Measurements from ENCODE around the gene ANO3. TPM values are rescaled to one million over a fixed set of nuclear protein-coding genes. Genes with fewer than 3 reads are reported as not detected.

The ANO3 gene
- total RNA-seq, 1 experiment from 2014 or later: not detected

- no peak overlapping the region for H3K27ac ChIP-seq
- H3K4me2 ChIP-seq: no peak overlapping the region
- H4K20me1 ChIP-seq (ENCODE audit: insufficient read depth): no peaks in the 10 kb centered on the region
- ChIA-PET CTCF (no interaction called here), POLR2A (ENCODE audit: unreplicated experiment) (no interaction called here)
- peaks cover 7% of the 10 kb centered on the region; the same call in 1 of the 2 replicates for H3K4me1 ChIP-seq (replicated peaks; ENCODE audit: insufficient read depth)
- no TSS peak for BruUV-seq (replicated peaks)
- no peaks in the 10 kb centered on the region for H3K36me3 ChIP-seq (ENCODE audit: low read depth)
- no peaks in the 10 kb centered on the region for H3F3A ChIP-seq (ENCODE audit: insufficient read depth, low read depth)
- no peak overlapping the region for H2AFZ ChIP-seq
- H3K27me3 ChIP-seq (ENCODE audit: insufficient read depth, low read depth): no peaks in the 10 kb centered on the region
- H3K9me2 ChIP-seq (ENCODE audit: insufficient read depth): no peaks in the 10 kb centered on the region
- no peak for DNase-seq
- H3K79me2 ChIP-seq (ENCODE audit: low read depth): no peaks in the 10 kb centered on the region
- no peaks in the 10 kb centered on the region for H3K9me3 ChIP-seq (ENCODE audit: insufficient read depth, low read depth)
- TF ChIP-seq EZH2 (IDR thresholded peaks at IDR 0.05; ENCODE audit: low read depth): no peak
- TF ChIP-seq CTCF (conservative IDR thresholded peaks at IDR 0.05): no peak
- H3K4me3 ChIP-seq: no peak overlapping the region
- intact Hi-C loops (cut with micrococcal nuclease; ENCODE audit: unreplicated experiment): no loop called here
These were observed 1.7 kb upstream of the ANO3 start for GRCh38 chr11:26330262-26330661.

GRCh38 chr11:26332572-26332915 lies 614 bp downstream of the ANO3 start:
- Histone ChIP-seq H4K20me1 (ENCODE audit: insufficient read depth) (no peaks in the 10 kb centered on the region), H3K4me3 (no peak overlapping the region), H3F3A (ENCODE audit: insufficient read depth, low read depth) (no peaks in the 10 kb centered on the region), H3K27ac (no peak overlapping the region), H3K27me3 (ENCODE audit: insufficient read depth, low read depth) (no peaks in the 10 kb centered on the region), H3K4me1 (replicated peaks; ENCODE audit: insufficient read depth) (no peaks in the 10 kb centered on the region), H2AFZ (no peak overlapping the region), H3K9me2 (ENCODE audit: insufficient read depth) (no peaks in the 10 kb centered on the region), H3K4me2 (no peak overlapping the region), H3K36me3 (ENCODE audit: low read depth) (no peaks in the 10 kb centered on the region), H3K9me3 (ENCODE audit: insufficient read depth, low read depth) (no peaks in the 10 kb centered on the region), H3K79me2 (ENCODE audit: low read depth) (no peaks in the 10 kb centered on the region)
- TF ChIP-seq CTCF (conservative IDR thresholded peaks at IDR 0.05) (no peak), EZH2 (IDR thresholded peaks at IDR 0.05; ENCODE audit: low read depth) (no peak)
- no peak for DNase-seq
- intact Hi-C loops (cut with micrococcal nuclease; ENCODE audit: unreplicated experiment): no loop called here
- ChIA-PET POLR2A (ENCODE audit: unreplicated experiment) (no interaction called here), CTCF (interaction anchor here (0.6 kb wide), 1 partner anchor 1158 kb away, joined by 12 read pairs; no protein-coding TSS in a partner anchor)
- no TSS peak for BruUV-seq (replicated peaks)

- H3K9me2 ChIP-seq (ENCODE audit: insufficient read depth): no peaks in the 10 kb centered on the region
- H2AFZ ChIP-seq: no peak overlapping the region
- BruUV-seq (replicated peaks): no TSS peak
- no peaks in the 10 kb centered on the region for H3K4me1 ChIP-seq (replicated peaks; ENCODE audit: insufficient read depth)
- DNase-seq: no peak
- ChIA-PET POLR2A (ENCODE audit: unreplicated experiment) (no interaction called here), CTCF (no interaction called here)
- no peaks in the 10 kb centered on the region for H3K27me3 ChIP-seq (ENCODE audit: insufficient read depth, low read depth)
- TF ChIP-seq CTCF (conservative IDR thresholded peaks at IDR 0.05) (no peak), EZH2 (IDR thresholded peaks at IDR 0.05; ENCODE audit: low read depth) (no peak)
- H3K4me3 ChIP-seq: no peak overlapping the region
- H3K4me2 ChIP-seq: no peak overlapping the region
- H3K79me2 ChIP-seq (ENCODE audit: low read depth): no peaks in the 10 kb centered on the region
- H3K36me3 ChIP-seq (ENCODE audit: low read depth): no peaks in the 10 kb centered on the region
- no peaks in the 10 kb centered on the region for H4K20me1 ChIP-seq (ENCODE audit: insufficient read depth)
- H3F3A ChIP-seq (ENCODE audit: insufficient read depth, low read depth): no peaks in the 10 kb centered on the region
- intact Hi-C loops (cut with micrococcal nuclease; ENCODE audit: unreplicated experiment): no loop called here
- H3K9me3 ChIP-seq (ENCODE audit: insufficient read depth, low read depth): no peaks in the 10 kb centered on the region
- no peak overlapping the region for H3K27ac ChIP-seq
These were observed 2.0 kb downstream of the ANO3 start for GRCh38 chr11:26333906-26334305.

All from PC-9 (cell line).